Measurements from ENCODE around the gene SYNPR.

SYNPR gene

DNA sequence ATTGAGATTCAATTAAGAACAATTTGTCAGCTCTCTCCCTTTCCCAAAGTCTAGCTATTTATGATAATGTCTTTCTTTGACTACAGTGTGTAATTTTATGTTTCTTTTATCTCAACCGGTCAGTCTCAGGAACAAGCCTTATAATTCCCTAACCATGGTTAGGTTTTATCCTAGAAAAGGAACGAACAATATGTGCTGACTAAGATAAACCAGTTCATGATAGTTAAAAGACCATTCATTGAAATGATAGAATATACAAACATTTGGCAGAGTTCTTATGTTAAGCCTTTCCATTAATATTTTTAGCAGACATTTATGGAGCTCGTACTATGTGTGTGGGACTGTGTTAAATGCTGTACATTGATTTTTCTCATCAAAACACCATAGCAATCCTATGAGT is 106.3 kb downstream of the SYNPR start:
- DNase-seq (ENCODE audit: low read depth in 3 of 3): no peak

- DNase-seq (ENCODE audit: low read depth in 3 of 3): no peak
Observed at GRCh38 chr3:63385629-63386028, 107.5 kb downstream of the SYNPR start.

- no peak for DNase-seq (ENCODE audit: low read depth in 3 of 3)
Observed at GRCh38 chr3:63386568-63386967, 108.5 kb downstream of the SYNPR start.

DNA sequence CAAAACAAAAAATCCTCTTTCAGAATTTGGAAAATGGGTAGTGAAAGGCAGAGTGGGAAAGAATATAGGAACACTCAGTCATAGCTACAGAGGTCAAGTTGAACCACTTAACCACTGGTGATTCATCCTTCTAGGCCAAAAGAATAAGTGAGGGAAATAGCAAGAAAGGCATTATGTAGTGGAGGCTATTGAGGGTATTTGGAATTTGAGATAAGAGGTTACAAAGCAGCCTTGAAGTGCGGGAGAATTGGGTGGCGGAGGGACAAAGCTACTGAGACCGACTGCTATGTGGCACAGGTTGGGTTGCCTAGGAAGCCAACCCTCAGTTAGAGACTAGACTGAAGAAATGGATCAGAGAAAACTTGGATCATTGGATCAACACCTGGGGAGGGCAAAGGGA is 109.5 kb downstream of the SYNPR start:
- no peak for DNase-seq (ENCODE audit: low read depth in 3 of 3)

DNA sequence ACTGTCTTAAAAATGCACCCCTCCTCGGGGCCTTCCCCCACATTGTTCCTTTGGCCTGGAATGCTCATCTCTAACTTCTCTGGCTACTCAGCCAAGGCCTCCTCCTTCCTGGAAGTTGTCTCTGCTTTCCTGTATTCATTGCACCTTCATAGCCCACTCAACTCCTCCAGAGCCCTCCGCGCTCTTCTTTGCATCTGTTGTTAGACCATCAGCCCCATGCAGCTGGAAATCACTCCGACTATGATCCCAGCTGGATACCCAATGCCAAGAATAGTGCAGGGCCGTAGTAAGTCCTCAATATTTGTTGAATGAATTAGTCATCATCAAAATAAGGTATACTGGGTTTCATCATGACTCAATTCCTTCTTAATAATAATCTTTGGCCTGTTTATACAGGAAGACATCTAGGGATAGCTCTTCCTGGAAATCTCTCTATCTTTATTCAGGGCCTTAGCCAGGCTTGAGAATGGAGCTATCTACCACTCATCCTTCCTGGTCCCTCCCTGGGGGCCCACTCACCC is 112.7 kb downstream of the SYNPR start:
- no peak for DNase-seq (ENCODE audit: low read depth in 3 of 3)

GRCh38 chr3:63395960-63396359 is 117.9 kb downstream of the SYNPR start:
- no peak for DNase-seq (ENCODE audit: low read depth in 3 of 3)

DNA sequence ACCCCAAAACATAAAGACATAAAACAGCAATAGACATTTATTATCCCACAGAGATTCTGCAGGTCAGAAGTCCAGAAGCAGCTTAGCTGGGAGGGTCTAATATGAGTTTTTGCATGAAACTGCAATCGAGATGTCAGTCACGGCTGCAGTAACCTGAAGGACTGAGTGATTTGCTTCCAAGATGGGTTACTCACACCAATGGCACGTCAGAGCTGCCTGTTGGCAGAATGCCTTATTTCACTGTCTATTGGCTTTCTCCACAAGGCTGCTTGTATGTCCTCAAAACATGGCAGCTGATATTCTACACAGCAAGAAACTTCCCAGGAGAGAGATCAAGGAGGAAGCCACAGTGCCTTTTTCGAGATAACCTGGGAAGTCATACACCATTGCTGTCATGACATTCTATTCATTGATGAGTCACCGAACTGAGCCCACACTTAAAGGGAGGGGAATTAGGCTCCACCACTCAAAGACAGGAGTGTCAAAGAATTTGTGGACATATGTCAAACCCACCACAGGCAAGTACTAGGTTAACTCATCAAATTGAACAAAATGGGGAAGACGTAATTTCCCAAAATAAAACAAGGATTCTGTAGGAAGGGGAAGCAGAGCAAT is 122.2 kb downstream of the SYNPR start:
- DNase-seq (ENCODE audit: low read depth in 3 of 3): no peak

- DNase-seq (ENCODE audit: low read depth in 3 of 3): no peak
Observed at GRCh38 chr3:63405882-63406281, 127.8 kb downstream of the SYNPR start.

DNA sequence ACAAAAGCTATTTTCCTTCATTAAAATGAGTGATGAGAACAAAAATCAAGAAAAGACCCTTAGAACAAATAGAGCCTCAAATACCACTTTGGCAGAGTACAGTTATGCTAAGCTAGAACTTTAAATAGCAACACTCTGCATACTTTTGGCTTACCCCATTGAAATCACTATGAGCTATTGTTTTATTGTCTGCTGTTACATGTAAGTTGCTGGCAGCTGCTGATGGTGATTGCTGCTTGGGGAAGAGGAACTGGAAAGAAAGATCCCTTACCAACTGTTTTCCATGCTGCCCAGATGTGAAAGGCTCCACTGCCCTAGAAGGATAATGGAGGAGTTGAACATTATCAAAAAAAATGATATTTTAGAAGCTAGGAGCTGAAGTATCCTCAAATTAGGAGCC is 135.4 kb downstream of the SYNPR start:
- no peak for DNase-seq (ENCODE audit: low read depth in 3 of 3)

GRCh38 chr3:63414607-63415006 is 136.5 kb downstream of the SYNPR start:
- DNase-seq (ENCODE audit: low read depth in 3 of 3): no peak

DNA sequence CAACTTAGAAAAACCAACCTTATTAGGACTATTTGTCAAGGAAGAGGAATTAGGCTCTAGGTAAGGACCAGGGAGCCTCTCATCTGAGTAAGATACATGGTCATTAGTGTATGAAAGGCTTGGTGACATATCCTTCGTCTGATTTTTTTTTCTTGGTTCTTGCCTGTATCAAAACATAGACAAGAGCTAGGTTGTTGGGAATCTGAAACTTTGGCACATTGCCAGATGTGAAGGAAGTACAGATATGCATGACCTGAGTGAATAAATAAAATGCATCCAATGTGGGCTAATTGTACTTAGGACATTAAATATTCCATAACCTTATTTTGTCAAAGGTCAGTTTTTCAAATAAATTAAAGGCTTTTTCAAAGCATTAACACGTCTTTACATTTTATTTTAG is 151.8 kb downstream of the SYNPR start:
- no peak for DNase-seq (ENCODE audit: low read depth in 3 of 3)

DNA sequence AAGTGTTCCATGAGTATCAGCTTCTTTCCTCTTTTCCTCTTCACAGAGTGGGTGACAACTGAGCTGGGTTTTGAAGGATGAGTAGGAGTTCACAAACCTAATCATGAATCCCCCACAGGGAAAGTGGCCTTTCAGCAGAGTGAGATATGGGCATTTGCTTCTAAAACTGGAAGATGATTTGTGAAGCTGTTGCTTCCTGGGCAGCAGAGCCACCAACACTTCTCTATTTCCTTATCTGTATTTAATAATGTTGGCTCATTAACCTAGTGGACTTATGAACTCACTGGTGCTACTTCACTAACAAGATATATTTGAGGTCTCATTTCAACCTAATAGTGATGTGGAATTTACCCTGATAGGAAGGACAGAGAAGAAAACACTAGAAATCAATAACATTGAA is 152.8 kb downstream of the SYNPR start:
- no peak for DNase-seq (ENCODE audit: low read depth in 3 of 3)

- no peak for DNase-seq (ENCODE audit: low read depth in 3 of 3)
Observed at GRCh38 chr3:63437858-63438257, 159.8 kb downstream of the SYNPR start.

- DNase-seq (ENCODE audit: low read depth in 3 of 3): no peak
Observed at GRCh38 chr3:63438826-63439371, 160.8 kb downstream of the SYNPR start.

DNA sequence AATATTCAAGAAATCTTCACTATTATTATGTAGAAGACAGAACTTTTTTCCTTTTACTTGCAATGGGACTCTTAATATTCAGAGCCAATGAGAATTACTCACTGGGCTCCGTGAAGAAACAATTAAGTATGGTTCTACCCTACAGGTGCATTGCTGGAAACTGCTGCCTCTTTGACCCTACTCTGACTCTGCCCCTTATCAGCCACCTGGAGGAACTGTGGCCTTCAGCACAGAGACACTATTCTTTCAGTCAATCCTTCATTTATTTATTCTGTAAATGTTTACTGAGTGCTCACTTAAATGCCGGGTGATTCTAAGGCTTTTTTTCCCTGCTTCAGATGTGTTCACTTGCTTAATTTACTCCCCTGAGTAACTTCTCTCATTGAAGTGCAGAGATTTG is 163.2 kb downstream of the SYNPR start:
- DNase-seq (ENCODE audit: low read depth in 3 of 3): no peak

DNA sequence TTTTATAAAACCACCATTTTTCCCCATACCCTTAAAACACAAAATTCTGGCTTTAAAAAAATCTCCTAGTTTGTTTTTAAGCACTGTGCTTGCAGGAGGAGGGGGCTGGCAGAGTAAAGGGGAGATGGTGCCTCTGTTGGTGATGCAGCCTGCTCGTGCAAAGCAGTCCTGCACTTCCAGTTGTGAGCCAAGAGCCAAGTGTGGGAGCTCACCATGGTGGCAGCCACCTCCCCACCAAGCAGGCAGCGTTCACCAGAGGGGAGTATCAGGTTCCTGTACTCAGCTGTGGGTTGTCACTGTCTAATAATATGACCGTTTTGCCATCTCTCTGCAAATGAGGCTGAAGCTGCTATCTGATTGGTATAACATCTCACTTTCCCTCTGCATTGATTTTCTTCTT is 164.8 kb downstream of the SYNPR start:
- no peak for DNase-seq (ENCODE audit: low read depth in 3 of 3)

GRCh38 chr3:63450023-63450422 is 171.9 kb downstream of the SYNPR start:
- DNase-seq (ENCODE audit: low read depth in 3 of 3): no peak

- DNase-seq (ENCODE audit: low read depth in 3 of 3): no peak
Observed at GRCh38 chr3:63450634-63451363, 172.7 kb downstream of the SYNPR start.

- DNase-seq (ENCODE audit: low read depth in 3 of 3): no peak
Observed at GRCh38 chr3:63456901-63457300, 178.8 kb downstream of the SYNPR start.

- DNase-seq (ENCODE audit: low read depth in 3 of 3): no peak
Observed at GRCh38 chr3:63458405-63458804, 180.3 kb downstream of the SYNPR start.

GRCh38 chr3:63462732-63463131 is 184.6 kb downstream of the SYNPR start:
- DNase-seq (ENCODE audit: low read depth in 3 of 3): no peak

GRCh38 chr3:63467392-63467791 is 189.3 kb downstream of the SYNPR start:
- DNase-seq (ENCODE audit: low read depth in 3 of 3): no peak

- no peak for DNase-seq (ENCODE audit: low read depth in 3 of 3)
Observed at GRCh38 chr3:63470745-63471144, 192.6 kb downstream of the SYNPR start.

Measured in stimulated activated CD4-positive, alpha-beta T cell treated with anti-CD3 and anti-CD28 coated beads, TNF-alpha, amount 100 ng/mL, for 24 hours (primary cell).